Jurkat, Clone E6-1 (cell line): ENCODE data around the gene POPDC2. TPM values are rescaled to one million over a fixed set of nuclear protein-coding genes. Genes with fewer than 3 reads are reported as not detected.
A peak's percentile ranks its signal among the peaks of the same experiment; 100 is the strongest.
"Not testable (repeated sequence)": the region's sequence is repeated elsewhere in the genome, so short reads cannot be mapped to it uniquely, and the experiment has no call there.

Experiments used
- DNase-seq: peaks from one replicate; pipeline ENCODE4 v3.0.0-alpha.2; 2011; ENCODE audit warnings: low read depth, low spot score
- H3K4me3 ChIP-seq: 2 replicates; pipeline ENCODE4 v1.5.1; 2011; ENCODE audit warnings: mild to moderate bottlenecking, low read length, control low read depth, moderate library complexity
- polyA plus RNA-seq: library from polyadenylated mRNA; unstranded; fragments of >200 nt; gene quantifications from one replicate; pipeline ENCODE4 v1.2.1, GENCODE V29; 2012; ENCODE audit warnings: missing spikeins; ENCODE audit not compliant: insufficient read length, insufficient read depth

Gene POPDC2
- polyA plus RNA-seq: not detected

DNA sequence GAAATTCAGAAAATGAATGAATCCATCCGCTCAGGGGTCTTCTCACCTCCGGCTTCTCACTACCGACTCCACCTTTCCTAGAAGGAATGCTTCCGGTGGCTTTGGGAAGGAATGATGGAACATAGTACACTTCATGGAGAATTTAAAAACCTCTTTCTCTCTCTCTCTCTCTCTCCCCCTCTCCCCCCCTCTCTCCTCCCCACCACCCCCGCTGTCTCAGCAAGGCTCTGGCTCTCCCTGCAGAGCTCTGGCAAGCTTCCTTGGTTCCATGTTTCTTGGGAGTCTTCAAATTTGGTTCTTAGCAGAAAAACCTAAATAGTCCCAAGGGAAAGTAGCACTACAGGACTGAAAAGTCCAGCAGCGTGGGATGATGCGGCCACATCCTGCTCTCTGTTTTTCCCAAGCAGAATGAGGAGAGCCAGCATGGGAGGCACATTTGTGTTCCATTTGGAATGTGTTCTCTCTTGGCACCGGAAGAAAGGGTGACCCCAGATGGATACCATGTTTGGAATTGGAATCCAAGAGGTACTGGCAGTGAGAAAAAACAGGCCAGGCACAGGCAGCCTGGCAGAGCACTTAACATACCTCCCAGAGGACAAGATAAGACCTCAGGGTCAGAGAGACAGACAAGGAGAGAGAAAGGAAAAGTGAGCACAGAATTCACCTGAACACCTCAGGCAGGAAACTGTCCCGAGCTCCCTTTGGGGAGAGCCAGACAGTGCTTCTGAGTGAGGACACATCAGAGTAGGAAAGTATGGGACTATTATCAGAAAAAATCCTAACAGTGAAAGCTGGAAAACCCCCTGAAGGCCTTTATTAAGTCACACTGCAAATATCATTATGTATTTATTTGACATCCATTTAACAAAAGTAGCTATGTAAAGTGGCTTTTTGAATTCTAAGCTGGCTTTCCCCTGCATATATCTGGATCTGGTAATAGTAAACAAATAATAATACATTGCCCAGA is at the start of gene POPDC2:
Gene POPDC2, minus strand, starts transcription at position 116 of the 967 bp plus-strand sequence. CDS start 166 bp downstream, outside the sequence.
- DNase-seq: no peak
- H3K4me3 ChIP-seq: no peak within 1 kb of the TSS

DNA sequence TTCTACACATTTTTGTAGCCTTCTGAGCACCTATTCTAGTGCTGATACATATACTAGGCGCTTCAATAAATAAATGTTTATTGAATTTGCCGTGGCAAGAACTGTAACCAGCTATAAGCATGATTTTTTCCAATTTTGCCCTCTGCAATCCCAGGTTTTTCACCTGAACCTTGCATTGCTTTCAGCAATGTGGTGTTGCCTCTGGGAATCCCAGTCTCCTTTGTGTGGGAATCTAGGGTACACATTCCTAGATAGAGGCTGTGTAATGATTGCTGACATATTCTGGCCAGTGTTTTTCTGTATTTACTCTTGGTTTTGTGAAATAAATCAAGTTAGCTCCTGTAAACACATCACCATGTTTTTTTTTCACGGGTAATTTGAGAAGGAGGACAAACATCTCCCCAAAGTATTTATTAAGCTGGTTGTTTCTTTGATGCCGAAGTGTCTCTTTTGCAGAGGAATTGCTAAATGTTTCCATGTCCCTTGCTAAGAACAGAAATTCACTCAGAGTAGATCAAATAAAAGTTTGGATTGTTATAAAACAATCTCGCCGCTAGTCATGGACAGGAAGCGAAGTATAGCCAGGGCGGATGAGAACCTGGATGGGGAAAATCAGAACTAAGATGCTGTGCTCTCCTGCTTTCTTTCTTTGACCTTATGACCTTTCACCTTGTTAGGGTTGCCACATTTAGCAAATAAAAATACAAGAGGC is 43.6 kb upstream of the POPDC2 start:
- DNase-seq: no peak
- H3K4me3 ChIP-seq: no peak overlapping the region

- H3K4me3 ChIP-seq: no peak within 1 kb of the TSS
These were observed 42.4 kb upstream of the POPDC2 start, which contains the start of gene CFAP91 for GRCh38 chr3:119702530-119703527. TSS of gene CFAP91 (plus strand) at chr3:119703022. CDS start at chr3:119703099, 77 bp downstream.

DNA sequence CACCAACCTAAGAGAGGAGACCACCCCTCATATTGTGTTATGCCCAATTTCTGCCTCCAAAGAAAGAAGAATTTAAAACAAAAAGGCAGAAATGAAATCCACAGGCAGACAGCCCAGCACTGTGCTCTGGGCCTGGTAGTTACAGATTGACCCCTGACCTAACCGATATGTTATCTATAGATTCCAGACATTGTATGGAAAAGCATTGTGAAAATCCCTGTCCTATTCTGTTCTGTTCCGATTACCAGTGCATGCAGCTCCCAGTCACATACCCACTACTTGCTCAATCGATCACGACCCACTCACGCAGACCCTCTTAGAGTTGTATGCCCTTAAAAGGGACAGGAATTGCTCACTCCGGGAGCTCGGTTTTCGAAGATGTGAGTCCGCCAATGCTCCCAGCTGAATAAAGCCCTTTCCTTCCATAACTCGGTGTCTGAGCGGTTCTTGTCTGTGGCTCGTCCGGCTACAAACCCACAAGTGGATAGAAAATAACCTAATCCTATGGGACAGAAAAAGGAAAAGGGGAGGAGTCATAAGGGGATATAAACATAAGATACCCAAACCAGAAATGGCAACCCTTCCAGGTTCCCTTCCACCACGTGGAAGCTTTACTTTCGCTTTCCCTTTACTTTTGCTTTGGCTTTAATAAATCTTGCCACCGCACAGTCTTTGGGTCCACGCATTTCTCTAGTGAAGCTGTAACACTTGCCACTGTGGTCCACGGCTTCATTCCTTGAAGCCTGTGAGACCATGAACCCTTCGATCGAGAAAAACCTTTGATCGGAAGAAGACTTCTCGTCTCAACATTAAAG is 40.7 kb upstream of the POPDC2 start:
- no peak for DNase-seq
- H3K4me3 ChIP-seq: no peak overlapping the region

More at GRCh38 chr3:119702530-119703527, 42.4 kb upstream of the POPDC2 start, which contains the start of gene CFAP91:
- DNase-seq: no peak

- H3K4me3 ChIP-seq: no peak overlapping the region
- DNase-seq: no peak
These were observed 40.0 kb upstream of the POPDC2 start for GRCh38 chr3:119700269-119700919.

- no peak overlapping the region for H3K4me3 ChIP-seq
- no peak for DNase-seq
These were observed 37.0 kb upstream of the POPDC2 start for GRCh38 chr3:119697394-119697793.

DNA sequence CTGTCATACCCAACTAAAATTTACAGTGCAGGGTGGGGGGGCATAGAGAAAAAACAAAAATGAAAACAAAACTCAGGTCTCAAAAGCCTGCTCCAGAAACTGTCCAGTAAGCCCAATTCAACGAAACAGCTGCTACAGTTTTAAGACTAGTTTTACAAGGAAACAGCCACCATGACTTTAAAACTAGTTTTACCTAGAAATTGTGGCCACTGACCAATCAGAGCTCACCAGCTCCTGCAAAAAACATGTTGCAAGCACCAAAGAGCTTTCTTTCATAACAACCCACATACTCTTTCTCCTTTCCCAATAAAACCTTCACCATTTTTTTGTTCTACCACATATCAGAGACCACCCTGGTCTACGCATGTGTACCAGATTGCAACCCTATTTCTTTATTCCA is 35.1 kb upstream of the POPDC2 start:
- no peak overlapping the region for H3K4me3 ChIP-seq
- peak; percentile 21 for DNase-seq

GRCh38 chr3:119690043-119690656 is 29.8 kb upstream of the POPDC2 start:
- no peak overlapping the region for H3K4me3 ChIP-seq
- DNase-seq: no peak

DNA sequence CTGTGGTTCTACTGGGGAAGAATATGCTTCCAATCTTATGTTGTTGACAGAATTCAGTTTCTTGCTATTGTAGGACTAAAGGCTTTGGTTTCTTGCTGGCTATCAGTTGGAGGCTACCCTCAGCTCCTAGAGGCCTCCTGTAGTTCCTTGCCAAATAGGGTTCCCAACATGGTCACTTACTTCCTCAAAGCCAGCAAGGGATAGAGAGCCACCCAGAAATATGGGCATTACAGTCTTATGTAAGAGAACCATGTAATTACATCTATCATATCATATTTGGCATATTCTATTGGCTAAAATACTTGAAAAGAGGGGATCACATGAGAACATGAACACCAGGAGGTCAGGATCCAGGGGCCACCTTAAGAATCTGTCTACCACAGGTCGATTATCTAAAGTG is 23.0 kb upstream of the POPDC2 start:
- DNase-seq: no peak
- no peak overlapping the region for H3K4me3 ChIP-seq

DNA sequence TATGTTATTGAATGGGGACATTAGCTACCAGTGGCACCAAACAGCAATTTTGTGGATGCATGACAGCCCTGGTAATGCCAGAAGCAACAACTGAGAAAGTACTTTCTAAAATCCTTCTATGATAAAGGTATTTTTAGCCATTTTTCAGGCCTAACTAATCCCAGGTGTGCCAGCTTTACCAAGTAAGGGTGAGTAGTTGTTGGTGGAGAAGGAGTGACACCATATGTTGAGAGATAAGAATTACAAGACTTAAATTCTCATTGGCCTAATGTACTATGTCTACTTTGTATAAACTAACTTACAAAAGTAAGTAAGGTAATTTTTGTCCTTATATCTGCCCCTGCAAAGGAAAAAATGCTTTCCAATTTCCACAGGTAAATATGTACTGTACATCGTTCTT is 20.9 kb upstream of the POPDC2 start:
- no peak overlapping the region for H3K4me3 ChIP-seq
- peak; percentile 29 for DNase-seq

DNA sequence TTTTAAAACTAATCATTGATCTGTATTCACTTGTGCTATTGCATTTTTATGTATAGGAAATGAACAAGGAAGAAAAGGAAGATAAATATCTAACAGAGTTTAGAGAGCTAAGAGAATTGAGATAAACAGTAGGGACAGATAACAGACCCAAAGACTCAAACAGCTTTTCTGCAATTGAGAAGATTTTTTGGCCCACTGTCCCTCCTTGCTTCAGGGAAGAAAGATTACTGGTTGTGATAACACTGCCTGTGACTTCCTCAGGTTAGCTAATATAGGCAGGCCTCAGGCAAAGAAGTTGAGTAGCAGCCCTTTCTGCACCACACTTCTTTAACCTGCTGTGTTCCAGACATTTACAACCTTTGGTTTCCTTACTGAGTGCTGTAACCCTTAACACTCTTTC is 19.5 kb upstream of the POPDC2 start:
- DNase-seq: no peak
- no peak overlapping the region for H3K4me3 ChIP-seq

DNA sequence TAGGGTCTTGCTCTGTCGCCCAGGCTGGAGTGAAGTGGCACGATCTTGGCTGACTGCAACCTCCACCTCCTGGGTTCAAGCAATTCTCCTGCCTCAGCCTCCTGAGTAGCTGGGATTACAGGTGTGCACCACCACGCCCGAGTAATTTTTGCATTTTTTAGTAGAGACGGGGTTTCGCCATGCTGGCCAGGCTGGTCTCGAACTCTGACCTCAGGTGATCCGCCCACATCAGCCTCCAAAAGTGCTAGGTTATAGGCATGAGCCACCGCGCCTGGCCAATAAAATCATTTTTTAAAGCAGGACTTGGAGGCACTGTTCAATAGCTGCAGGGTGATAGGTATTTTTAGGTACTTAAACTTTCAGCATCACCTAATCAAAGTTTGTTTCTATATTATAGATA is 17.8 kb upstream of the POPDC2 start:
- not testable (repeated sequence) for H3K4me3 ChIP-seq, DNase-seq

DNA sequence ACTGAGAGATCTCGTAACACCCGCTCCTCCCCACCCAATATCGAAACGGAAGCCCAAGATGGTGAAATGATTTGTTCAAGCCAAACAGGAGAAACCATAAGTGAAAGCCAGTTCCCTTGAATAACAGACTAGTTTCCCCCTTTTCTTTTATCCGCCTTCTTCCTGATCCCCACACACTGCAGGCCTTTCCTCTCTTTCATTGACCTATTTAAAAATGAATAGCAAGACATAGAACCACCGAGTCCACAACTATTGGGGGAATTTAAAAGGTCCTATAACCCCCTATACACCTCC is 17.2 kb upstream of the POPDC2 start:
- H3K4me3 ChIP-seq: peak overlapping the region; percentile 63
- no peak for DNase-seq

DNA sequence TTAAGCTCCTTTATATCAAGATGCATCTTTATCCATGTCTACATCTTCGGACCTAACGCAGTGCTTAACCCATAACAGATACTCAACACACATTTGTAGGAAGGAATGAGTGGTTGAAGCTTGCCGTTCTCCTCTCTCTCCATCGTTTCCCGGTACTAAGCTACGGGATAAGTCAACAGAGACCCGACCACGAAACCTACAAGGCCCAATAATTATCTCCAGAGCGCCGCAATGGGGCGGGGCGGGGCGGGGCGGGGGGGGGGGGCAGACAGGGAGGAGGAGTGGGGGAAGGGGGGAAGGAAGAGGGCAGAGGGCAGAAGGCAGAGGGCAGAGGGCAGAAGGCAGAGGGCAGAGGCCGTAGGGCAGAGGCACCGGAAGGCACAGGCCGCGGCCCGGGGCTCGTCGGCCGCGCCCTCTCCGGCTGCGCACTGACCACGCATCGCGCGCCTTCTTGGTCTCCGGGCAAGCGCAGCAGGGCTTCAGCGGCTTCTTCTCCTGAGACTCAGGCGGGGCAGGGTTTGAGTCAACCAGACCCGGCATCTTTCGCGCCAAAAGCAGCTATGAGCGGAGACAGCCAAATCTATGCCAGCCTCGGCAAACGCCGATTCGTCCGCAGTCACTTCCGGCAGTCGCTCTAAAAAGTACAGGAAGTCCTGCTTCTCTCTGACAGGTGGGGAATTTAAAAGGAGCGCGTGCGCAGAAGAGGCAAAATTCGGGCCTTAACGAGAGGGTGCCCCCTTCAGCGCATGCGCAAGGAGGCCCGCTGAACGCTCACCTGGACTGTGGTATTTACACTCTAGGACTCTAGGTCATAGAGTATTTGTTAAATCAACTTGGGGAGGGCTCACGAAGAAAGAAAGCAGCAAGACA is 16.6 kb upstream of the POPDC2 start, which contains the start of gene COX17:
Gene COX17, minus strand, starts transcription at position 636 of the 870 bp plus-strand sequence. Its CDS starts 96 bp downstream, at position 540.
- H3K4me3 ChIP-seq: peak within 1 kb of the TSS; percentile 63
- peak; percentile 97 for DNase-seq

DNA sequence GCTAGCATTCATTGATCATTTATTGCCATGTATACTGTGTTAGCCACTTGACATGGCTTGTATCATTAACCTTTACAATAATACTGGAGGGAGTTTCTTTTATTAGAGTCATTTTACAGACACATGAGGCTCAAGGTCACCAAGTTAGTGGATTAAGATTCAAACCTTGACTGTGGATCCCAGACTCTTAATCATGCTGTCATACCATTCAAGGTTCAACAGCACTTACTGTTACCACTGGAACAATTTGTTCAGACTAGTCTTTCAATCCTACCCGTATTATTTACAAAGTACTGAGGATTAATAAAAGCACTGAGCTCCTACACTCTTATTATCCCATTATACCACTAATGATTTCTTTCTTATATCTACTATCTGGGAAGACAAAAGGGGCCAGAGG is 15.6 kb upstream of the POPDC2 start:
- DNase-seq: no peak

GRCh38 chr3:119675188-119675874 is 14.9 kb upstream of the POPDC2 start:
- no peak overlapping the region for H3K4me3 ChIP-seq
- no peak for DNase-seq

More for the DNA sequence above, 15.6 kb upstream of the POPDC2 start:
- H3K4me3 ChIP-seq: peak overlapping the region; percentile 63
